ENCODE data around the gene DZIP3.

DNA sequence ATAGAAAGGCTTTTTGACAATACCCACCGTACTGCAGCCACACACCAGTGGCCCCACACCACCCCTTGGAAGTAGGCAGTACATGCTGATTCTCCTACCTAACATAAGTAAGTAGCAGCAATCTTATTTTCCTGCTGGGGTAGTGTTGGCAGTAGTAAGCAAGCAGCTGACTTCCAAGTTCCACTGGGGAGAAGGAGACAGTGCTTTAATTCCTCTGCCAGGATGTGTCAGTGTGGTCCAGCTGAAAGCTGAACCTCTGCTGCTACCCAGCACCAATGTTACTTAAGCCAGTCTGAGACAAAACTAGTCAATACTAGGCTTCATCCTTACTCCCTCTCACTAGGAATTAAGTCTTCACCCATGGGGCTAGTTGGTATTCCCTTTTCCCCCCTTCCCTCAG lies 74.7 kb downstream of the DZIP3 start:
- TF ChIP-seq, protein P1, sequence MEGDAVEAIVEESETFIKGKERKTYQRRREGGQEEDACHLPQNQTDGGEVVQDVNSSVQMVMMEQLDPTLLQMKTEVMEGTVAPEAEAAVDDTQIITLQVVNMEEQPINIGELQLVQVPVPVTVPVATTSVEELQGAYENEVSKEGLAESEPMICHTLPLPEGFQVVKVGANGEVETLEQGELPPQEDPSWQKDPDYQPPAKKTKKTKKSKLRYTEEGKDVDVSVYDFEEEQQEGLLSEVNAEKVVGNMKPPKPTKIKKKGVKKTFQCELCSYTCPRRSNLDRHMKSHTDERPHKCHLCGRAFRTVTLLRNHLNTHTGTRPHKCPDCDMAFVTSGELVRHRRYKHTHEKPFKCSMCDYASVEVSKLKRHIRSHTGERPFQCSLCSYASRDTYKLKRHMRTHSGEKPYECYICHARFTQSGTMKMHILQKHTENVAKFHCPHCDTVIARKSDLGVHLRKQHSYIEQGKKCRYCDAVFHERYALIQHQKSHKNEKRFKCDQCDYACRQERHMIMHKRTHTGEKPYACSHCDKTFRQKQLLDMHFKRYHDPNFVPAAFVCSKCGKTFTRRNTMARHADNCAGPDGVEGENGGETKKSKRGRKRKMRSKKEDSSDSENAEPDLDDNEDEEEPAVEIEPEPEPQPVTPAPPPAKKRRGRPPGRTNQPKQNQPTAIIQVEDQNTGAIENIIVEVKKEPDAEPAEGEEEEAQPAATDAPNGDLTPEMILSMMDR (IDR thresholded peaks at IDR 0.05; ENCODE audit: low read depth, low read length): no peak
- TF ChIP-seq POLR2A (IDR thresholded peaks at IDR 0.05; ENCODE audit: extremely low read depth, insufficient read length): no peak
- TF ChIP-seq, protein P2, sequence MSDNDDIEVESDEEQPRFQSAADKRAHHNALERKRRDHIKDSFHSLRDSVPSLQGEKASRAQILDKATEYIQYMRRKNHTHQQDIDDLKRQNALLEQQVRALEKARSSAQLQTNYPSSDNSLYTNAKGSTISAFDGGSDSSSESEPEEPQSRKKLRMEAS (IDR thresholded peaks at IDR 0.05; ENCODE audit: low read depth, low read length): no peak
